GM06990 (cell line): ENCODE data around the gene CCDC107.

Experiments used
- DNase-seq: peaks from one replicate; pipeline ENCODE4 v3.0.0-alpha.2; 2011; ENCODE audit not compliant: insufficient read length; ENCODE audit errors: extremely low read depth
- H3K27me3 ChIP-seq: replicated peaks from 2 replicates; pipeline ENCODE4 v1.6.0; 2011; ENCODE audit warnings: low read length; ENCODE audit not compliant: control insufficient read depth, insufficient read depth
- H3K36me3 ChIP-seq: 2 replicates; pipeline ENCODE4 v1.5.1; 2011; ENCODE audit warnings: low read length; ENCODE audit not compliant: control insufficient read depth, insufficient read depth
- H3K4me3 ChIP-seq: replicated peaks from 2 replicates; pipeline ENCODE4 v1.5.1; 2011; ENCODE audit warnings: low read depth, mild to moderate bottlenecking, control low read depth, low read length
- CTCF ChIP-seq: IDR thresholded peaks from 2 replicates; pipeline ENCODE4 v1.5.1; 2011; ENCODE audit warnings: low read length, control low read depth, mild to moderate bottlenecking, inconsistent platforms; ENCODE audit not compliant: insufficient read depth, poor library complexity, severe bottlenecking

The CCDC107 gene

DNA sequence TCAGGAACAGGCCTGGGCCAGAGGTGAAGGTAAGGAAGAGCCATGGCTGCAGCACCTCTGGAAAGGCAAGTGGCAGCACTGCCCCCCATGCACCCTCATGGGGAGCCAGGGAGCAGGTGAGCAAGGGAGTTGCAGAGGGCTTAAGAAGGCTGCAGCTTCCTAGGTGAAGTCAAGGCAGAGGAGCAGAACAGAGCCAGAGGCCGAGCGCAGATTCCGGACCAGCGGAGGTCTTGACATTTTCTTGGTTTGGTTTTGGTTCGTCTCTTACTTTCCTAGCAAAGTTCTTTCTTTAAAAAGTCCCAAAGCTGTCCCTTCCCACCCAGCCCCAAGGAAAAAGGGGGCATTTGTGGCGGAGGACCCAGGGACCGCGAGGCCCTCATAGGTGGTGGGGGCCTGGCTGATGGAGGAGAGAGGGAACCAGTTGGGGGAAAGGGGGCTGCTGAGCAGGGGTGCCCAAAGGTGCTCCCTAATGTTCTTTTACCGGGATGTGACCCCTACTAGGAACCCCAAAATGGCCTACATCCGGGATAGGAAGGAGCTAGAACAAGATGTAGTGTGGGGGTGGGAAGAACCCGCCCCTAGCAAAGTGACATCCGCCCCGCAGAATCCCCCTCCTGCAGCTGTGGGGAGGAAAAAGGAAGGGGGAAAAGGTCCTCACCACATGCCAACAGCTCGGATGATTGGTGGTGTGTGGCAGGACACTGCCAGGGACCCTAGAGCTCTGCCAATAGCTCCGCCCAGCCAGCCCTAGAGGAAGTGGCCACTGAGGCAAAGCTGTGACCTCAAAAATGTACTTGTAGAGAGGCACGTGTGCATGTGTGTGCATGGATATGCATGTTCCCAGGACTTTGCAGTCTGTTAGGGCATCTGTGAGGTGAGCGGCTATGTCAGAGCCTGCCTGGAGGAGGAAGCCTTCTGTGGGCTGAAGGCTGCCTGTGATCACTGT, 39.0 kb upstream of the CCDC107 start:
- no peak overlapping the region for H3K4me3 ChIP-seq
- no peaks in the 10 kb centered on the region for H3K36me3 ChIP-seq
- H3K27me3 ChIP-seq, result no peaks in the 10 kb centered on the region
- no peak for TF ChIP-seq CTCF
- DNase-seq, result peak; percentile 74

DNA sequence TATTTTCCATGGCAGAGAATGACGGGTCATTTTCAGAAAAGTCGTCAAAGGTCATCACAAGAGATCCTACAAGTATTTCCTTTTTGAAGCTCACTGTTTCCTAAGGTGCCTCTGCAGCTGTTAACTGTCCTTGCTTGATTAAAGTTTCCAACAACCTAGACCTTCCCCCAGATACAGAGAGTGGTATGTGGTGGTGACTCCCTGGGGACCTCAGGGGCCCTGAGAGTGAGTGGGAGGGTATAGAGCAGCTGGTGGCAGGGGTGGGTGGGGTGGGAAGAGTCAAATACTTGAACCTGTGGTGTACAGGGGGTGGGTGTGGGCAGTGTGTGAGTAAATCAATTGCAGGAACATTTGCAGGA, 38.3 kb upstream of the CCDC107 start:
- DNase-seq, result peak; percentile 66
- Histone ChIP-seq H3K4me3 (no peak overlapping the region), H3K27me3 (no peaks in the 10 kb centered on the region), H3K36me3 (no peaks in the 10 kb centered on the region)
- no peak for TF ChIP-seq CTCF

- Histone ChIP-seq H3K36me3 (no peaks in the 10 kb centered on the region), H3K4me3 (no peak overlapping the region), H3K27me3 (no peaks in the 10 kb centered on the region)
- no peak for DNase-seq
- no peak for TF ChIP-seq CTCF
These were observed 30.5 kb upstream of the CCDC107 start for GRCh38 chr9:35627575-35627974.

- Histone ChIP-seq H3K36me3 (no peaks in the 10 kb centered on the region), H3K4me3 (no peak overlapping the region), H3K27me3 (no peaks in the 10 kb centered on the region)
- DNase-seq, result no peak
- TF ChIP-seq CTCF, result no peak
These were observed 29.6 kb upstream of the CCDC107 start for GRCh38 chr9:35628389-35628991.

DNA sequence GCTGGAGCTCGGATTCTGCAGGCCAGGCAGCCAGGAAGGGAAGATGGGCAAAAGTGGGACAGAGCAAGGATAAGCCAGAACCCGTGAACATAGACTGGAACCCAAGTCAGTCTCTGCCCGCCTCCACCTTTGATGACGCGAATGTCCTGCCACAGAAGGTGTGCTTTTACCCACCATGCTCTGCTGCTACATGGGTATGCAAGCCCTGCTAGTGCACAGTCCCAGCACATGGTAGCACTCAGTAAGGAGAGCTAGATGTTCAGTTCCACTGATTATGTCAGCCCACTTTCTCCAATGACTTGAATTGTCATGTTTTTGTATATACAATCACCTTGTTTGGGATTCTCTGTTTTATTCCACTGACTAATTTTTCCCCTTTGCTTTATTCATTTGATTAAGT, 28.5 kb upstream of the CCDC107 start:
- Histone ChIP-seq H3K36me3 (no peaks in the 10 kb centered on the region), H3K4me3 (no peak overlapping the region), H3K27me3 (no peaks in the 10 kb centered on the region)
- no peak for DNase-seq
- TF ChIP-seq CTCF, result no peak
